Uterine smooth muscle cell (primary cell): ENCODE results near the gene ORC6. TPM values are rescaled to one million over a fixed set of nuclear protein-coding genes. Genes with fewer than 3 reads are reported as not detected.

Experiments used
- total RNA-seq: library from RNA; depleted of rRNA; stranded (reverse); fragments of >200 nt; gene quantifications from 2 replicates; pipeline ENCODE4 v1.2.3, GENCODE V29; 2014

ORC6 gene, protein sequence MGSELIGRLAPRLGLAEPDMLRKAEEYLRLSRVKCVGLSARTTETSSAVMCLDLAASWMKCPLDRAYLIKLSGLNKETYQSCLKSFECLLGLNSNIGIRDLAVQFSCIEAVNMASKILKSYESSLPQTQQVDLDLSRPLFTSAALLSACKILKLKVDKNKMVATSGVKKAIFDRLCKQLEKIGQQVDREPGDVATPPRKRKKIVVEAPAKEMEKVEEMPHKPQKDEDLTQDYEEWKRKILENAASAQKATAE
- total RNA-seq: 9.5 and 23.1 TPM in 2 replicates

GRCh38 chr16:46689365-46690280 is at the start of gene ORC6:
Gene ORC6 (plus strand): TSS chr16:46689659. CDS start chr16:46689706, 47 bp downstream.

GRCh38 chr16:46688654-46689364 is 650 bp upstream of the ORC6 start, which contains the start of gene VPS35:
Gene VPS35 (minus strand): TSS chr16:46689178. CDS start chr16:46689133, 45 bp downstream.

Other genes starting within 250 kb of the ORC6 start
- gene SHCBP1, start 68.3 kb upstream of the ORC6 start, total RNA-seq: 20.4 and 71.8 TPM in 2 replicates
- gene VPS35, start 481 bp upstream of the ORC6 start, total RNA-seq: 177 and 196 TPM in 2 replicates
- gene MYLK3, start 58.7 kb downstream of the ORC6 start, total RNA-seq: 0.11 and 0.37 TPM in 2 replicates
- 8.2 and 8.5 TPM in 2 replicates for gene C16orf87, start 141.5 kb downstream of the ORC6 start, total RNA-seq
- gene GPT2, start 194.7 kb downstream of the ORC6 start, total RNA-seq: 17.9 and 24.6 TPM in 2 replicates